Measurements from ENCODE around the gene DOLK. TPM values are rescaled to one million over a fixed set of nuclear protein-coding genes. Genes with fewer than 3 reads are reported as not detected.

The DOLK gene
- total RNA-seq, 1 donor from 2014 or later = 9.8 TPM

- DNase-seq (ENCODE audit: low spot score) = no peak
- intact Hi-C loops (cut with DNase I) = no loop called here
Observed at GRCh38 chr9:128913048-128913900, 34.1 kb downstream of the DOLK start.

DNA sequence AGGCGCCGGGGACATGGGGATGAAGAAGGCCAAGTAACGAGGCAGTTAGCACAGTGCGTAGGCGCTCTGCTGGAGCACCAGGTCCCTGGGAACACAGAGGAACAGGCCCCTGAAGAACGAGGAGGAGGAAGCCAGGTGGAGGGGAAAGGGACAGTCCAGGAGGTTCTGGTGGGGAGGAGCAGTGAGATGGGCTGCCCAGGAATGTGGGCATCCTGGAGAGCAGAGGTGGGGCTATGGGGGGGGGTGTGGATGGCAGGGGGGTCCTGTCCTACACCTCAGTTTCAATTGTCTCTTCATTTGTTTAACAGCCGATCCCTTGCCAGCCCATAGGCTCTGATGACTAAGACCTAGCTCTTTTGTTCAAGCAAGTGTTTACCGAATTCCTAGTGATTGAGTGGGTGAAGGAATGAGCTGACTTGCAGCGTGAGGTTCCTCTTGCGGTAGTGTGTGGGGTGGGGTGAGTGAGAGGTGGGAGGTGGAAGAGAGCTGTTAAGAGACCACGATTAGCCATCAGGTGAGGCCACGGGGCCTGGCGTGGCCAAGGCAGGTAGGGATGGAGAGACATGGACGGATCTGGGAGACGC is 35.0 kb downstream of the DOLK start:
- intact Hi-C loops (cut with DNase I) = no loop called here
- no peak for DNase-seq (ENCODE audit: low spot score)

DNA sequence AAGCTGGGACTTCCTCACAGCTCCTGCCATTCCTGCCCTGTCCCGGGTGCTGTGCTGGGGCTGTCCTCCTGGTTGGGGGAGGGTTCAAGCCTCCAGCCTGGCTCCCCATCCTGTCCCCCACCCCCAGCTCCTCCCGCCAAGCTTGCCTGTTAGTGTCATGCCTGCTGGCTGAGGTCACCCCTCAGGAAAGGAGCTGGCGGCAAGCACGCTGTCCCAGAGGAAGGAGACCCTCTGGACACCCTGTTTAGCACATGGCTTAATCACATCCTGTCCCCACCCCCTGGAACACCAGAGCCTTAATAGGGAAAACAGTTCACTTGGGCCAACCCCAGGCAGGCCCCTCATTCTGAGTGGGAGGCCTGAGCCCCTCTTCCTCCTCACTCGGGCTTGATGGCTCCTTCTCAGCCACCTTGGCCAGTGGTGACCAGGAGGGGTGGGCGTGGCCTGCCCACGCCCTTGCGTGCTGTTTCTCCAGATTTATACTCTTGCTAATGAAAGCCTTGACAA is 35.8 kb downstream of the DOLK start:
- peak; percentile 89 for DNase-seq (ENCODE audit: low spot score)
- intact Hi-C loops (cut with DNase I) = no loop called here

DNA sequence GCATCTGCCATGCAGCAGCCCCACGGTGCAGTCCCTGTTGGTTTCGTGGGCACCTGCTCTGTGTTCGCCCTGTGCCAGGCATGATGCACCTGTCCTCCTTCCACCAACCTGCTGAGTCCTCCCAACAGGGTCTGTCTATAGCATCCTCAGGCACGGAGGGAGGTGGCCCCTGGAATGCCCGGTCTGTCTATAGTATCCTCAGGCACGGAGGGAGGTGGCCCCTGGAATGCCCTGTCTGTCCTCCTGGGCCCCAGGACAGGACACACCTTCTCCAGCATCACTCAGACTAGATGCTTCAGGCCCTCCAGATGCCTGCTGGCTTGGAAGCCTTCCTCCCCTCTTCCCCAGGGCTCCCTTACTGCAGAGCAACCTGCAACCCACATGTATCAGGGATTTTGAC is 36.5 kb downstream of the DOLK start:
- no peak for DNase-seq (ENCODE audit: low spot score)
- intact Hi-C loops (cut with DNase I) = no loop called here

DNA sequence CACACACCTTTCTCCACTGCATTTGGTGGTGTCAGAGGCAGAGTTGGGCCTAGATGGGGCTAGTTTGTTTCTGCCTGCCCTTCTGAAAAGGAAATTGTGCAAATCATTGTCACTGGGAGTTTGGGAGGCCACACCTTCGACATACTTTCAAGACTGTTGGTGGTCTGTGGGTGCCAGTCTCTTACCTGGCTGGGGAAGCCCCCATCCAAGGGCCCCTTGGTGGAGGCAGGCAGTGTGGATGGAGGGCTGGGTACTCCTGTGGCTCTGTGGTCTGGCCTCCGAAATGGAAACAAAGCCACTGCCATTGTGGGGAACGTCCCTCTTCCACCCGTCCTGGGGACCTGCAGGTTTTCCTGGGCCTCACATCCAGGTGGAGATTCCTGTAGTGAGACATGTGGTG is 37.5 kb downstream of the DOLK start:
- intact Hi-C loops (cut with DNase I) = no loop called here
- no peak for DNase-seq (ENCODE audit: low spot score)

- intact Hi-C loops (cut with DNase I) = no loop called here
- DNase-seq (ENCODE audit: low spot score) = no peak
Observed at GRCh38 chr9:128908372-128908771, 39.0 kb downstream of the DOLK start.

DNA sequence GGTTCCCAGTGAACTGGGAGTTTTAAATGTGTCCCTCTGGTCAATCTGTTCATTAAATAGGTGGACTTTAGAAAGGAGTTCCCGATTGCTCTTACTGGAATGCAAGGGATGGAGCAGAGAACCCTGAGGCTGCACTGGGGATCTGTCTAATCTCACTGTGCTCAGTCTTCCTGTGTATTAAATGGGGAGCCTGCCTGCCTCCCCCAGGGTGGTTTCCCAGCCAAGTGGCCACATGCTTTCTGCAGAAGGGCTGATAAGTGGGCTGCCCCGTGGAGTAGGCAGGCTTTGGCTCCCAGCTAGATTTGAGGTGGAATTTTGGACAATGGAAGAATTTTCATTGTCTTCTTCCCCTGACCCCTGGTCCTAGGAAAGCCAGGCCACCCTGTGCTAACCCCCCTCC is 40.7 kb downstream of the DOLK start:
- DNase-seq (ENCODE audit: low spot score) = no peak
- intact Hi-C loops (cut with DNase I) = no loop called here

GRCh38 chr9:128905964-128906363 is 41.4 kb downstream of the DOLK start:
- no peak for DNase-seq (ENCODE audit: low spot score)
- intact Hi-C loops (cut with DNase I) = no loop called here

DNA sequence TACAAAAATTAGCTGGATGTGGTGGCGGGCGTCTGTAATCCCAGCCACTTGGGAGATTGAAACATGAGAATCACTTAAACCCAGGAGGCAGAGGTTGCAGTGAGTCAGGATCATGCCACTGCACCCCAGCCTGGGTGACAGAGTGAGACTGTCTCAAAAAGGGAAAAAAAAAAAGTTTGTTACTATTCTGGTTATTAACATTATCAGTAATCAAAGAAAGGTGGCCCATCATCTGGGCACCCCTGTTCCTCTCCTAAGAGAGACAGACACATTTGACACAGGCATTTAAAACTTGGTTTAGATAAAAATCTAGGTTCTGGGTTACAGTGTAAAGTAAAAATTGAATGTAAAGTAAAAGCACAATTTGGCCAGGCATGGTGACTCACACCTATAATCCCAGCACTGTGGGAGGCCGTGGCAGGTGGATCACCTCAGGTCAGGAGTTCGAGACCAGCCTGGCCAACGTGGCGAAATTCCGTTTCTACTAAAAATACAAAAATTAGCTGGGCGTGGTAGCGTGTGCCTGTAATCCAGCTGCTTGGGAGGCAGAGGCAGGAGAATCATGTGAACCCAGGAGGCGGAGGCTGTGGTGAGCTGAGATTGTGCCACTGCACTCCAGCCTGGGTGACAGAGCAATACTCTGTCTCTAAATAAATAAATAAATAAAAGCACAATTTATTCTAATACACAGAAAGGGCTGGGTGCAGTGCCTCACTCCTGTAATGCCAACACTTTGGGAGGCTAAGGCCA is 43.4 kb downstream of the DOLK start:
- no peak for DNase-seq (ENCODE audit: low spot score)
- intact Hi-C loops (cut with DNase I) = no loop called here

- no peak for DNase-seq (ENCODE audit: low spot score)
- intact Hi-C loops (cut with DNase I) = no loop called here
Observed at GRCh38 chr9:128903079-128903461, 44.3 kb downstream of the DOLK start.

DNA sequence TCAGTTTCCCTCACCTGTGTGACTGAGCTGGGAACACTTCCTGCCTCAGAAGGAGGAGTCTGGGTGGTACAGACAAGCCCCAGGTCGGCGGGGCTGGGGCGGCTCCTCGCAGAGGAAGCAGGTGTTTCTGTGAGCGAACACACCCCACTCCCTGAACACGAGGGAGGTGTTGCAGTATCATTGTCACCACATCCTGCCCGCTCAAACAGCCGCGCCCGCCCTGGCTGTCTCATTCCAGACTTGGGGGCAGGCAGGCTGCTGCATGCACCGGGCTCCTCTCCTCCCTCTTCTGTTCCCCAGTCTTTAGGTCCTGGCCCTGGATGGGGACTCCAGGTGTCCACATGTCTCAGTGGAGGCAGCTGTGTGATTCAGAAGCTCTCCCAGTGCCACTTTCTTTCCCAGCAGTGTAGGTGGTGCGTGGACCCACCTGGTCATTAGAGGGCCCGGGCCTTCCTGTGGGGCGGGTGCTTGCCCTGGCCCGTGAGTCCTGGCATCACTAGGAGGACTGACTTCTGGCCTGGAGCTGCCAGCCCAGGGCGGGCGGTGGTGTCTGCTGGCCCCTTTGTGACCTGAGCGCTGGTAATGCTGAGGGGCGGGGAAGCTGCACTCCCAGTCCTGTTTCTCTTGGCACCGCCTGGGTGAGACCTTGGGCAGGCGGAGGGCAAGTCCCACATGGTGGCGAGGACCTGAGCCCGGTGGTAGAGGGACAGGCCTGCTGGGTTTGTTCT is 44.9 kb downstream of the DOLK start:
- intact Hi-C loops (cut with DNase I) = no loop called here
- DNase-seq (ENCODE audit: low spot score) = no peak

DNA sequence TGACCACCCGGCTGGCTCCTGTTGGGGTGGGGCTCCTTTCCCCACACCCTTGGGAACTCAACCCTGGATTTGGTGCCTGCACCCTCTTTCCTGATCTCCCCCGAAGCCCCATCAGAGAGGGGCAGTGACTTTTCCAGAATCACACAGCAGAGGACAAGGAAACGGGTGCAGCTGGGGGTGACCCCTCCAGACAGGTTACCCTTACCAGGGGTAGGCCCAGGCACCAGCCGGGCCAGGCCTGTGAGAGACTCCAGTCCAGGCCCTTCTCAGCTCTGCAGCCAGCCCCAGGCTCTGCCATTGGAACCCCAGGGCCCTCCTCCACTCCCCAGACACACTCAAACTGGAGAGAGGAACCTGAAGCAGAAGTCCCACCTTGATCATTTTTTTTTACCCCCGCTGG is 45.6 kb downstream of the DOLK start:
- DNase-seq (ENCODE audit: low spot score) = no peak
- intact Hi-C loops (cut with DNase I) = no loop called here

GRCh38 chr9:128901379-128901778 is 46.0 kb downstream of the DOLK start:
- intact Hi-C loops (cut with DNase I) = no loop called here
- DNase-seq (ENCODE audit: low spot score) = no peak

GRCh38 chr9:128899566-128900322 is 47.7 kb downstream of the DOLK start:
- intact Hi-C loops (cut with DNase I) = no loop called here
- DNase-seq (ENCODE audit: low spot score) = no peak

DNA sequence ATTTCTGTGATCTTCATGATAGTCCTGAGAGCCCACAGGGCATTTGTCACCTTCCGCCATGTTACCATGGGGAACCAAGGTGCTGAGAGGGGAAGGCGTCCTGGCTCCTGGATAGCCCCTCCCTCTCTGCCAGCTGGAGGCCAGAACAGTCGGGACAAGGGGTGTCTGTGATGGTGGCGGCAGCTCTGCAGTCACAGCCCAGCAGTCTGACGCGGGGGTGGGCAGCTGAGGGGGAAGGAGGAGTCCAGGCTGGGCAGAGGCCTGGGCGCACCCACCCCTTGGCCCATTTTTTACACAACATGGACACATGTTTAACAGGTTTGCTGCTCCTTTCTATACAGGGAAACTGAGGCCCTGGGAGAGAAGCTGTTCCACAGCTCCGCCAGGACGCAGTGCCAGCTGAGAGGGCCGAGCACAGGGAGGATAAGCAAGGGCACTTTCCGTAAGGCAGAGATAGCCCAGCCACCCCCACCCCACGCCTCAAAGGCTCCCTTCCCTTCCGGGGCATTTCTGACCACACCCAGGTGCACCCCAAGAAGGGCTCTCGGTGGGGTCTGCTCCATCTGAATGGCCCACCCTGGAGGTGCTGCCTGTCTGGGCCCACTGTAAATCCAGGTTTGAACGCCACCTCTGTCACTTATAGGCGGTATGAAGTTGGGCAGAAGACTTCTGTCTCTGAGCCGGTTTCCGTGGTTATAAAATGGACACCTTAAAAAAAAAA is 48.4 kb downstream of the DOLK start:
- DNase-seq (ENCODE audit: low spot score) = no peak
- intact Hi-C loops (cut with DNase I) = no loop called here

- no peak for DNase-seq (ENCODE audit: low spot score)
- intact Hi-C loops (cut with DNase I) = no loop called here
Observed at GRCh38 chr9:128898382-128898781, 49.0 kb downstream of the DOLK start.

- no peak for DNase-seq (ENCODE audit: low spot score)
- intact Hi-C loops (cut with DNase I) = no loop called here
Observed at GRCh38 chr9:128895556-128895955, 51.8 kb downstream of the DOLK start.

Data from cardiac septum (tissue), 1 donor.